Glutamatergic neuron (in vitro differentiated cells): Measurements from ENCODE around the gene SEMA6A. TPM values are rescaled to one million over a fixed set of nuclear protein-coding genes. Genes with fewer than 3 reads are reported as not detected.

Source experiments
- DNase-seq: peaks from one replicate; pipeline ENCODE4 v3.0.0; 2022
- H3K27ac Mint-ChIP-seq: one replicate; pipeline ENCODE4 v1.8.0; 2020; ENCODE audit warnings: mild to moderate bottlenecking, mixed read lengths, inconsistent platforms; ENCODE audit not compliant: unreplicated experiment
- H3K27me3 Mint-ChIP-seq: one replicate; pipeline ENCODE4 v1.8.0; 2020; ENCODE audit warnings: mild to moderate bottlenecking, moderate library complexity, mixed read lengths, inconsistent platforms; ENCODE audit not compliant: unreplicated experiment
- H3K36me3 Mint-ChIP-seq: one replicate; pipeline ENCODE4 v1.8.0; 2020; ENCODE audit warnings: mild to moderate bottlenecking, mixed read lengths, inconsistent platforms; ENCODE audit not compliant: unreplicated experiment
- H3K4me1 Mint-ChIP-seq: one replicate; pipeline ENCODE4 v1.8.0; 2020; ENCODE audit warnings: mild to moderate bottlenecking, low read depth, mixed read lengths, inconsistent platforms; ENCODE audit not compliant: unreplicated experiment
- H3K4me3 Mint-ChIP-seq: one replicate; pipeline ENCODE4 v1.8.0; 2020; ENCODE audit warnings: mild to moderate bottlenecking, mixed read lengths, inconsistent platforms; ENCODE audit not compliant: unreplicated experiment
- H3K9me3 Mint-ChIP-seq: one replicate; pipeline ENCODE4 v1.8.0; 2020; ENCODE audit warnings: mild to moderate bottlenecking, moderate library complexity, mixed read lengths, inconsistent platforms; ENCODE audit not compliant: unreplicated experiment
- total RNA-seq: library from RNA; stranded (reverse); fragmentation: NEBNext Ultra II Directional; extraction: Animal tissue kit (Norgen Biotek cat#: 25700); gene quantifications from one replicate; pipeline ENCODE4 v1.2.1, GENCODE V29; 2021; ENCODE audit not compliant: unreplicated experiment
- TF ChIP-seq, protein P1 (sequence below): fragments of 200-600 bp; sonication (generic); IDR thresholded peaks from one replicate; pipeline ENCODE4 v1.5.0; 2021; ENCODE audit not compliant: partially characterized antibody, unreplicated experiment

The SEMA6A gene
- total RNA-seq, 1 donor from 2014 or later, result 424 TPM

DNA sequence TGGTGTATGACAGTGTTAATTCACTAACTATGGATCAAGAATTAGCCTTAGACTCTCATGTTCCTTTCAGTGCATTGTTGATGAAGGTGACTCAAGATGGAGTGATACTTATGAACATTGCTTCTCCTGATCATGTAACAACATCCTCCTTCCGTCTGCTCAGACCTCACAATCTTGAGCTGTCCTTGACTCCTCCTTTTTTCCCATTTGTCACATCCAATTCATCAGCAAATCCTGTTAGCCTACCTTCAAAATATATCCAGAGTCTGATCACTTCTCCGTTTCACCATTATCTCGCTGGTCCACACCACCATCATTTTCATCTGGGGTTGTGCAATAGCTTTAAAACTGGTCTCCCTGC is 9.2 kb upstream of the SEMA6A start:
- Mint-ChIP-seq H3K9me3 (peaks cover 1% of the 10 kb centered on the region), H3K4me3 (no peak overlapping the region), H3K4me1 (no peaks in the 10 kb centered on the region), H3K36me3 (peaks cover 4% of the 10 kb centered on the region), H3K27me3 (no peaks in the 10 kb centered on the region), H3K27ac (no peak overlapping the region)
- TF ChIP-seq, protein P1, sequence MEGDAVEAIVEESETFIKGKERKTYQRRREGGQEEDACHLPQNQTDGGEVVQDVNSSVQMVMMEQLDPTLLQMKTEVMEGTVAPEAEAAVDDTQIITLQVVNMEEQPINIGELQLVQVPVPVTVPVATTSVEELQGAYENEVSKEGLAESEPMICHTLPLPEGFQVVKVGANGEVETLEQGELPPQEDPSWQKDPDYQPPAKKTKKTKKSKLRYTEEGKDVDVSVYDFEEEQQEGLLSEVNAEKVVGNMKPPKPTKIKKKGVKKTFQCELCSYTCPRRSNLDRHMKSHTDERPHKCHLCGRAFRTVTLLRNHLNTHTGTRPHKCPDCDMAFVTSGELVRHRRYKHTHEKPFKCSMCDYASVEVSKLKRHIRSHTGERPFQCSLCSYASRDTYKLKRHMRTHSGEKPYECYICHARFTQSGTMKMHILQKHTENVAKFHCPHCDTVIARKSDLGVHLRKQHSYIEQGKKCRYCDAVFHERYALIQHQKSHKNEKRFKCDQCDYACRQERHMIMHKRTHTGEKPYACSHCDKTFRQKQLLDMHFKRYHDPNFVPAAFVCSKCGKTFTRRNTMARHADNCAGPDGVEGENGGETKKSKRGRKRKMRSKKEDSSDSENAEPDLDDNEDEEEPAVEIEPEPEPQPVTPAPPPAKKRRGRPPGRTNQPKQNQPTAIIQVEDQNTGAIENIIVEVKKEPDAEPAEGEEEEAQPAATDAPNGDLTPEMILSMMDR, result no peak
- DNase-seq, result no peak

DNA sequence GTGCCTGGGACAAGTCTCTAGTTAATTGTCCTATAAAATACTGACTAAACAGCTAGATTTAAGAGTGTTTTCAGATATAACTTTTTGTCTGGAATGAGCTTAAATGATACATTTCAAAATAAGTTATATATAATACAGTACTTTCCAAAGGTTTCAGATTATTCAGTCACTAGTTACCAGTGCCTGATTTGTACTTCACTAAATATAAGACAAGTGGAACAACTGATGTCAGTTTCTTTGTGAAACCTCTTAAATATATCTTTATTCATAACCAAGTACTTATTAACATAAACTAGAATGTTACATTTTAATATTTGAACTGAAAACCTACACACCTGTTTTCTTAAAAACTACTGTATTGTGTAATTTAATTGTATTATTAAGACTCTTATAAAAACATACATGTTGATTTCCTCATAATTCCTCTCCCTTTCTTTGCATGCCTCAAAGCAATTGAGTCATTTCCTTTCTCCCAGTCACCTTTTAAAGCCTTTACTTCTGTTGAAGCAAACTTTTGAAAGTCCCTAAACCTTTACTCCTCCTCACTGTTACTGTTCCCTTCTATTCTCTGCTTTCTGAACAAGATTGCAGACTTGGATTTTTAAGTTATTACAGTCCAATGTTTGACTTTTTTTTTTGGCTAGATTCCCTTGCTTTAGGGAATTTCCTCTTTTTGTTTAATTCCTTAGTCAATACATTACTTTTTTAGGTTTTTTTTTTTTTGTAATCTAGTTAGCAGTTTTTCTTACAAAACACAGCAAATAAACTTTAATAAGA is 8.7 kb upstream of the SEMA6A start:
- Mint-ChIP-seq H3K4me1 (no peaks in the 10 kb centered on the region), H3K36me3 (peaks cover 4% of the 10 kb centered on the region), H3K27ac (no peak overlapping the region), H3K27me3 (no peaks in the 10 kb centered on the region), H3K4me3 (no peak overlapping the region), H3K9me3 (peaks cover 2% of the 10 kb centered on the region)
- TF ChIP-seq, protein P1, result no peak
- DNase-seq, result no peak

DNA sequence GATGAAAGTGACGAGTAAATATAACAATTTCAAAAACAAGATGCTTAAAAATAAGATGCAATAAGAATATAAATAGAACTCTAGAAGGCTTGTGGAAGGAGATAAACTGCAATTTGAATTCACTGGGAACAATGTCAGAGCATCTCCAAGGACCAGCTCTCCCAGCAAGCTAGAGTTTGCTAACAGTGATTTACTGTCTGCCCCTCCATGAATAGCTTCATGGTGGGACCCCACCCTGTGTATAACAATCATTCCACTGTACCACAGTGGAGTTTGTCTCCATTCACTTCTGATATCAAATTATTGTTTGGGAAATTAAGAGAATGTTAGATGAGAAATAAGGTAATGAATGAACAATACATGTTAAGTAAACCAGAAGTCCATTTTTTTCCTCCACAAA is 7.3 kb upstream of the SEMA6A start:
- Mint-ChIP-seq H3K36me3 (peaks cover 4% of the 10 kb centered on the region), H3K4me3 (no peak overlapping the region), H3K27ac (no peak overlapping the region), H3K4me1 (no peaks in the 10 kb centered on the region), H3K27me3 (no peaks in the 10 kb centered on the region), H3K9me3 (peaks cover 2% of the 10 kb centered on the region)
- TF ChIP-seq, protein P1, result no peak
- DNase-seq, result no peak

DNA sequence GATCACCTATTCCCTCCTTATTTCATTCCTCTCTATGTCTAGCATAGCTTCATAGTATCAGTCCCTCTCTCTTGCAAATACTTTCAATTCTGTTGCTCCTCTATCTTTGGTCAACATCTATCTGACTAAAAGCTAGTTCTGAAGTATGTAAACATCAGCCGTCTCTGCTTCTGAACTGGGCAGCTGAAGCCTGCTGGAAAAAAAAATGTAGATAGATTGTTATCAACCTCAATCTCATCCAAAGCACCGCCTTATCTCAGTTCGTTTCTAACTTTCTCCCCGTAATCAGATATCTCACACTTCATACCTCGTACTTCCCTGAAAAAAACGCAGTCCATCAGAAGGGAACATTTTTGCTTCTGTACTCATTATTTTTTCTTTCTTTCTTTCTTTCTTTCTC is 4.5 kb upstream of the SEMA6A start:
- H3K27ac Mint-ChIP-seq, result no peak overlapping the region
- no peak overlapping the region for H3K4me3 Mint-ChIP-seq

DNA sequence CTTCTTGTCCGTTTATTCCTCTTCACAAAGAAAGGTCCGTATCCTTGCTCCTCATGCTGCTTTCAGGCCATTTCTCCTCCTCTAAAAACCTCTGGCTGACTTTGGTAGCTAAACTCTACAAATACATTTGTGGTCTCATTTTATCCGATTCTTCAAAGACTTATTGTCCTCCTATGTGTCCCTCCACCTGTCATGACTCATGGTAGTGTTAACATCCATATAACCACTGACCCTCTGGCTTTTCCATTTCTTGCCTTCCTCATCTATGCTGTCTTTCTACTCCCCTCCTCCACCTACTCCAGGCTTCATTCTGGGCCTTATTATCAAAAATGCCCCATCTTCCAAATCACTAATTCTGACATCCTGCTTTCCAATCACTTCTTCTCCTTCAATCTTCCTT is 4.1 kb upstream of the SEMA6A start:
- peaks cover 4% of the 10 kb centered on the region for H3K36me3 Mint-ChIP-seq
- peaks cover 12% of the 10 kb centered on the region for H3K9me3 Mint-ChIP-seq
- peaks cover 13% of the 10 kb centered on the region for H3K27me3 Mint-ChIP-seq
- TF ChIP-seq, protein P1, result no peak
- DNase-seq, result no peak
- no peak overlapping the region for H3K4me3 Mint-ChIP-seq
- no peak overlapping the region for H3K27ac Mint-ChIP-seq
- no peaks in the 10 kb centered on the region for H3K4me1 Mint-ChIP-seq

More for the DNA sequence above, 4.5 kb upstream of the SEMA6A start:
- TF ChIP-seq, protein P1, result no peak
- Mint-ChIP-seq H3K36me3 (peaks cover 4% of the 10 kb centered on the region), H3K27me3 (peaks cover 13% of the 10 kb centered on the region), H3K9me3 (peaks cover 11% of the 10 kb centered on the region), H3K4me1 (no peaks in the 10 kb centered on the region)
- no peak for DNase-seq
